Breast epithelium (tissue), 4 donors: ENCODE data around the gene EVL. TPM values are rescaled to one million over a fixed set of nuclear protein-coding genes. Genes with fewer than 3 reads are reported as not detected.

Source experiments
- DNase-seq, 2 donors: peaks; one replicate each; pipeline ENCODE4 v3.0.0-alpha.2; 2019; ENCODE audit warnings: low spot score in 2 of 2
- H3K27ac ChIP-seq, 2 donors: fragments of 200-600 bp; sonication (generic) in 1 of 2; one replicate each; pipeline ENCODE4 v1.5.1; 2016 to 2019; ENCODE audit warnings: mild to moderate bottlenecking in 1 of 2
- H3K27me3 ChIP-seq, 2 donors: fragments of 200-600 bp; sonication (generic) in 1 of 2; one replicate each; pipeline versions ENCODE4 v1.5.1 to v1.6.0; 2017 to 2019; ENCODE audit warnings: control low read depth in 1 of 2, mild to moderate bottlenecking in 1 of 2
- H3K36me3 ChIP-seq: fragments of 200-600 bp; one replicate; pipeline ENCODE4 v1.5.1; 2019
- H3K4me1 ChIP-seq, 2 donors: fragments of 200-600 bp; sonication (generic); one replicate each; pipeline ENCODE4 v1.5.1; 2016 to 2019; ENCODE audit warnings: control low read depth in 1 of 2
- H3K4me3 ChIP-seq, 3 donors: fragments of 200-600 bp; sonication (generic); 1 replicate in 2 of 3; 2 replicates in 1 of 3; pipeline ENCODE4 v1.5.1; 2016 to 2019; ENCODE audit warnings: mild to moderate bottlenecking in 3 of 3, moderate library complexity in 2 of 3
- H3K9me3 ChIP-seq, 2 donors: fragments of 200-600 bp; sonication (generic) in 1 of 2; one replicate each; pipeline ENCODE4 v1.5.1; 2016 to 2019; ENCODE audit warnings: control low read depth in 1 of 2
- CTCF ChIP-seq, 3 donors: fragments of 450-650 bp; IDR thresholded peaks; one replicate each; pipeline ENCODE4 v1.5.1; 2016 to 2017; ENCODE audit warnings: antibody characterized with exemption in 3 of 3, mild to moderate bottlenecking in 3 of 3, moderate library complexity in 3 of 3
- POLR2A ChIP-seq: fragments of 450-650 bp; IDR thresholded peaks from one replicate; pipeline ENCODE4 v1.6.1; 2016; ENCODE audit warnings: antibody characterized with exemption, mild to moderate bottlenecking, moderate library complexity
- POLR2AphosphoS5 ChIP-seq, 3 donors: sonication (generic); formaldehyde crosslinking; IDR thresholded peaks; one replicate each; pipeline ENCODE4 v1.6.1; 2017; ENCODE audit warnings: antibody characterized with exemption in 3 of 3
- intact Hi-C: fragments of 100-400 bp; cut with DNase I; formaldehyde crosslinking; loops from one replicate; pipeline ENCODE4 v1.15.1; 2023; ENCODE audit warnings: low total_unique reads
- total RNA-seq, 3 donors: library from RNA; depleted of rRNA; stranded (reverse); fragments of >200 nt; gene quantifications; one replicate each; pipeline ENCODE4 v1.1.0, GENCODE V29; 2016

The EVL gene
- total RNA-seq, 3 donors from 2014 or later: 50.7 to 116 (median 107) TPM

GRCh38 chr14:100054316-100055075 is 10.7 kb upstream of the EVL start:
- no peak for DNase-seq
- TF ChIP-seq CTCF (IDR thresholded peaks at IDR 0.05): no peak
- no peak for TF ChIP-seq POLR2A
- TF ChIP-seq POLR2AphosphoS5 (IDR thresholded peaks at IDR 0.05): no peak
- Histone ChIP-seq H3K27me3 (no peaks in the 10 kb centered on the region), H3K4me3 (no peak overlapping the region), H3K27ac (no peak overlapping the region), H3K9me3 (no peaks in the 10 kb centered on the region), H3K4me1 (peaks cover 0 to 10% of the 10 kb centered on the region in 2 donors), H3K36me3 (no peaks in the 10 kb centered on the region)
- intact Hi-C loops: no loop called here

- Histone ChIP-seq H3K36me3 (no peaks in the 10 kb centered on the region), H3K27me3 (no peaks in the 10 kb centered on the region), H3K27ac (peak overlapping the region; percentile 76 to 77), H3K4me3 (no peak overlapping the region), H3K4me1 (peaks cover 0 to 10% of the 10 kb centered on the region in 2 donors), H3K9me3 (no peaks in the 10 kb centered on the region)
- no peak for DNase-seq
- intact Hi-C loops: no loop called here
- TF ChIP-seq POLR2AphosphoS5 (IDR thresholded peaks at IDR 0.05): no peak
- TF ChIP-seq CTCF (IDR thresholded peaks at IDR 0.05): no peak
- TF ChIP-seq POLR2A: no peak
These were observed 8.8 kb upstream of the EVL start for GRCh38 chr14:100056431-100056830.

- Histone ChIP-seq H3K4me3 (no peak overlapping the region), H3K27me3 (no peaks in the 10 kb centered on the region), H3K36me3 (no peaks in the 10 kb centered on the region), H3K27ac (peak overlapping the region; percentile 76 to 77), H3K9me3 (no peaks in the 10 kb centered on the region), H3K4me1 (peaks cover 0 to 10% of the 10 kb centered on the region in 2 donors)
- intact Hi-C loops: no loop called here
- peak in 2 of 3 donors; percentile 37 to 42 for TF ChIP-seq CTCF (IDR thresholded peaks at IDR 0.05)
- TF ChIP-seq POLR2A: no peak
- no peak for TF ChIP-seq POLR2AphosphoS5 (IDR thresholded peaks at IDR 0.05)
- no peak for DNase-seq
These were observed 8.0 kb upstream of the EVL start for GRCh38 chr14:100056964-100057795.

- no peak for DNase-seq
- peaks cover 0 to 10% of the 10 kb centered on the region in 2 donors for H3K4me1 ChIP-seq
- no peaks in the 10 kb centered on the region for H3K36me3 ChIP-seq
- peak overlapping the region; percentile 76 to 77 for H3K27ac ChIP-seq
- H3K27me3 ChIP-seq: no peaks in the 10 kb centered on the region
- no peak for TF ChIP-seq POLR2A
- no peaks in the 10 kb centered on the region for H3K9me3 ChIP-seq
- H3K4me3 ChIP-seq: no peak overlapping the region
- intact Hi-C loops: no loop called here
These were observed 6.3 kb upstream of the EVL start for GRCh38 chr14:100058777-100059437.

- Histone ChIP-seq H3K4me3 (no peak overlapping the region), H3K27me3 (no peaks in the 10 kb centered on the region), H3K9me3 (no peaks in the 10 kb centered on the region), H3K4me1 (peaks cover 0 to 10% of the 10 kb centered on the region in 2 donors), H3K27ac (peak overlapping the region; percentile 76 to 77), H3K36me3 (no peaks in the 10 kb centered on the region)
- peak in 2 of 3 donors; percentile 65 to 84 for TF ChIP-seq POLR2AphosphoS5 (IDR thresholded peaks at IDR 0.05)
- TF ChIP-seq POLR2A: no peak
- intact Hi-C loops: no loop called here
- peak; percentile 76 to 89 for DNase-seq
These were observed 5.8 kb upstream of the EVL start for GRCh38 chr14:100059438-100059781.
